OCI-LY3 (cell line): ENCODE measurements around the gene METAP2.
A peak's percentile ranks its signal among the peaks of the same experiment; 100 is the strongest.

Experiments
- H2AFZ ChIP-seq: fragments of 200-600, 300-600 bp; shearing (Covaris generic); 2 replicates; pipeline ENCODE4 v1.6.0; 2014; ENCODE audit warnings: antibody characterized with exemption, low read depth, low read length
- H3K27ac ChIP-seq: fragments of 200-600, 300-600 bp; sonication (generic); 2 replicates; pipeline ENCODE4 v1.5.1; 2014; ENCODE audit warnings: mild to moderate bottlenecking, low read length, moderate library complexity, mixed read lengths
- H3K27me3 ChIP-seq: fragments of 200-600, 300-600 bp; sonication (generic); 2 replicates; pipeline ENCODE4 v1.6.1; 2014; ENCODE audit warnings: low read depth, low read length, mixed read lengths
- H3K36me3 ChIP-seq: fragments of 200-600, 300-600 bp; sonication (generic); replicated peaks from 2 replicates; pipeline ENCODE3; 2014; ENCODE audit warnings: low read depth, low read length, mixed read lengths
- H3K4me1 ChIP-seq: fragments of 300-600, 200-600 bp; sonication (generic); 2 replicates; pipeline ENCODE4 v1.6.1; 2014; ENCODE audit warnings: low read length, mixed read lengths
- H3K4me2 ChIP-seq: fragments of 200-600, 300-600 bp; sonication (generic); 2 replicates; pipeline ENCODE4 v1.6.1; 2014; ENCODE audit warnings: low read length, mixed read lengths
- H3K4me3 ChIP-seq: fragments of 300-600, 200-600 bp; sonication (generic); 2 replicates; pipeline ENCODE4 v1.5.1; 2014; ENCODE audit warnings: antibody characterized with exemption, mild to moderate bottlenecking, low read length, moderate library complexity
- H3K79me2 ChIP-seq: fragments of 300-600, 200-600 bp; shearing (Covaris generic); 2 replicates; pipeline ENCODE4 v1.6.1; 2014; ENCODE audit warnings: mild to moderate bottlenecking, low read length, mixed read lengths
- H3K9ac ChIP-seq: fragments of 300-600, 200-600 bp; shearing (Covaris generic); 2 replicates; pipeline ENCODE4 v1.6.0; 2014; ENCODE audit warnings: mild to moderate bottlenecking, low read length, moderate library complexity
- H3K9me3 ChIP-seq: fragments of 200-600, 300-600 bp; shearing (Covaris generic); 2 replicates; pipeline ENCODE4 v1.6.1; 2014; ENCODE audit warnings: low read length, mixed read lengths; ENCODE audit not compliant: insufficient read depth
- H4K20me1 ChIP-seq: fragments of 200-600, 300-600 bp; sonication (generic); 2 replicates; pipeline ENCODE4 v1.6.1; 2016; ENCODE audit warnings: low read length, mixed read lengths; ENCODE audit not compliant: insufficient read depth
- EZH2phosphoT487 ChIP-seq: fragments of 200-600 bp; shearing (Covaris generic); IDR thresholded peaks from 2 replicates; pipeline ENCODE4 v1.6.1; 2018; ENCODE audit warnings: antibody characterized with exemption, mixed run types, low read depth
- TF ChIP-seq, protein P1 (sequence below): fragments of 200-600, 300-600 bp; sonication (generic); IDR thresholded peaks from 2 replicates; pipeline ENCODE4 v1.5.1; 2014; ENCODE audit warnings: antibody characterized with exemption, low read length, low read depth

The METAP2 gene

DNA sequence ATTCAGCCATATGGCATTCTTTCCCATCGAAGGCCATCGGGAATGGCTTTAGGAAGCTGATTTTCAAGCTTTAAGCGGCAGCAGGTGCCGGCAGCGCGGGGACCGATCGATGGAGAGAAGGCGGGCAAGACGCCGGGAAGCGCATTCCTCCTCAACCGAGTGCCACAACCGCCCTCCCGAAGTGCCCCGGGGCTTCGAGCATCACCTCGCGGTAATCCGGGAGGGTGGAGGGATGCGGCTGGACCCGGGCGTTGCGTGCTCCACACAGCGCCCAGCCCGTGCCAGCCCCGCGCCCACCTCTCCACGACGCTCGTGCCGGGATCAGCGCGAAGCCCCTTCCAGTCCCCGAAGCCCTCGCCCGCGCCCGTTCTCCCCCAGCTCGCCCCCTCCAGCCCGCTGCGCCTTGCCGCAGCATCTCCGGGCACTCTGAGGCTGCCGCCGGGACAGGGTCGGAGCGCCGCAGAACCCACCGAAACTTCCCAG is 74.1 kb downstream of the METAP2 start:
- Histone ChIP-seq H3K9ac (no peak overlapping the region), H3K27me3 (no peaks in the 10 kb centered on the region), H4K20me1 (no peaks in the 10 kb centered on the region), H3K4me3 (peak overlapping the region; percentile 63), H3K36me3 (no peaks in the 10 kb centered on the region), H3K4me2 (peak overlapping the region; percentile 32; the same call in 1 of the 2 replicates), H3K9me3 (peaks cover 7% of the 10 kb centered on the region), H3K27ac (no peak overlapping the region), H3K79me2 (no peaks in the 10 kb centered on the region), H3K4me1 (peaks cover 11% of the 10 kb centered on the region; the same call in 1 of the 2 replicates), H2AFZ (no peak overlapping the region)
- TF ChIP-seq, protein P1, sequence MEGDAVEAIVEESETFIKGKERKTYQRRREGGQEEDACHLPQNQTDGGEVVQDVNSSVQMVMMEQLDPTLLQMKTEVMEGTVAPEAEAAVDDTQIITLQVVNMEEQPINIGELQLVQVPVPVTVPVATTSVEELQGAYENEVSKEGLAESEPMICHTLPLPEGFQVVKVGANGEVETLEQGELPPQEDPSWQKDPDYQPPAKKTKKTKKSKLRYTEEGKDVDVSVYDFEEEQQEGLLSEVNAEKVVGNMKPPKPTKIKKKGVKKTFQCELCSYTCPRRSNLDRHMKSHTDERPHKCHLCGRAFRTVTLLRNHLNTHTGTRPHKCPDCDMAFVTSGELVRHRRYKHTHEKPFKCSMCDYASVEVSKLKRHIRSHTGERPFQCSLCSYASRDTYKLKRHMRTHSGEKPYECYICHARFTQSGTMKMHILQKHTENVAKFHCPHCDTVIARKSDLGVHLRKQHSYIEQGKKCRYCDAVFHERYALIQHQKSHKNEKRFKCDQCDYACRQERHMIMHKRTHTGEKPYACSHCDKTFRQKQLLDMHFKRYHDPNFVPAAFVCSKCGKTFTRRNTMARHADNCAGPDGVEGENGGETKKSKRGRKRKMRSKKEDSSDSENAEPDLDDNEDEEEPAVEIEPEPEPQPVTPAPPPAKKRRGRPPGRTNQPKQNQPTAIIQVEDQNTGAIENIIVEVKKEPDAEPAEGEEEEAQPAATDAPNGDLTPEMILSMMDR, result no peak
- TF ChIP-seq EZH2phosphoT487, result no peak

DNA sequence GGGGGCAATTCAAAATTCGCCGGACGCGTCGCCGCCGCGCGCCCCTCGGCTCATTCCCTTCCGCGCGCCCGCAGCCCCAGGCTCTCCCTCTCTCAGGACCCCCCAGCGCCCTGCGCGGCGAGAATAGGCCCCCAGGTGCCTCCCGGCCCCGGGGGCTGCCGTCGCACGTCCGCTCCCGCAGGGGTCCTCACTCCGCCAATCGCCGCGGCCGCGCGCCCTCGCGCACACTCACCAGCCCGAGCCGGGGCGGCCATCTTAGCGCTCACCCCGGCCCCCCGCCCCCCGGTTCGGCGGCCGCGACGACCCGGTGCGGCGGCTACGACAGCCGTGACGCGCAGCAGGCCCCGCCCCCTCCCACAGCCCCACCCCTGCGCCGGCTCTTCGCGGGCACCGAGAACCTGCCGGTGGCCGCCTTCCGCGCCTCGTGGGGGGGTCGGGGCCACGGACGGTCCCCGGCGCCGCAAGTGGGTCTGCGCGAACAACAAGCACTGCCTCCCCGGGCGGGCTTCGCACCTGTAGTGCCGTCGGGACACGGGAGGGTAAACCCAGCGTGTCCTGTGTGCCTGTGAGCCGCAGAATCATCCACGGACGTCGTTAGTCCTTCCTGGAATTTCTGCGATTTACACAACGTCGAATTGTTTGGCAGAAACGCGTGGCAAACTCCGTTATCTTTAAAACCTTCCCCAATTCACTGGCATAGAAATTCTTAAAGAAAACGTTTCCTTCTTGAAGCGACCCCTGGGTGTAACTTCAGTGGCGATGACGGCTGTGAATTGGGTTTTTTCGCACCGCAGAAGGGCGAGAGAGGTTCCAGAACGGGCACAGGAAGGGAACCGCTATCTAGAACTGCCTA is 74.8 kb downstream of the METAP2 start:
- Histone ChIP-seq H3K4me2 (peak overlapping the region; percentile 32; the same call in 1 of the 2 replicates), H3K4me3 (peak overlapping the region; percentile 63), H3K36me3 (no peaks in the 10 kb centered on the region), H3K4me1 (peaks cover 11% of the 10 kb centered on the region; the same call in 1 of the 2 replicates), H3K27me3 (no peaks in the 10 kb centered on the region), H3K9ac (no peak overlapping the region), H3K27ac (no peak overlapping the region), H3K79me2 (no peaks in the 10 kb centered on the region), H3K9me3 (peaks cover 7% of the 10 kb centered on the region), H4K20me1 (no peaks in the 10 kb centered on the region), H2AFZ (no peak overlapping the region)
- TF ChIP-seq EZH2phosphoT487, result no peak
- TF ChIP-seq, protein P1, result no peak

DNA sequence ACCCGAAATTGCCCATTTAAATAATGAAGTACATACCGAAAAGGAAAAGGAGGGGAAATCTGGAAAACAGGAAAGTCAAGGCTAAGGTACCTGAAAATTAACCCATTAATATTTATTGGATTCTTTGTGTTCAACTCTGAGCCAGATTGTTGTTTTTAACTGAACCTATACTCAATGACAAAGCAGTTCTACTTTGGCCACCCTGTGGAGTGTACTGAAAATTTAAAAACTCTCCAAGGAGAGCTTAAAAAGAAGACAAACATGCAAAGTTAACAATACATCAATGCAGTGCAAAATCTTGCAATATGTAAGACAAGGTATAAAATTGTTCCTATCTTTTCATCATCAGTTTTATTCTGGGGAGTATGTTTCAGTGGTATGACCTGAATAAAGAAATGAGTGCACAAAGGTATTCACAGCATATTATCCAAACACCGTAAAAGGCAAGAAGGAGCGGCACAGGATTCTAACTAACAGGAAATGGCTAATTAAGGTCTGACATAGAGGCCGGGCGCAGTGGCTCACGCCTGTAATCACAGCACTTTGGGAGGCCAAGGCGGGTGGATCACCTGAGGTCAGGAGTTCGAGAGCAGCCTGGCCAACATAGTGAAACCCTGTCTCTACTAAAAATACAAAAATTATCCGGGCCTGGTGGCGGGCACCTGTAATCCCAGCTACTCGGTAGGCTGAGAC is 75.6 kb downstream of the METAP2 start:
- H3K9ac ChIP-seq, result no peak overlapping the region
- H2AFZ ChIP-seq, result no peak overlapping the region
- no peak overlapping the region for H3K4me3 ChIP-seq
- H3K79me2 ChIP-seq, result no peaks in the 10 kb centered on the region
- H3K27me3 ChIP-seq, result no peaks in the 10 kb centered on the region
- H3K4me1 ChIP-seq, result peaks cover 11% of the 10 kb centered on the region; the same call in 1 of the 2 replicates
- H3K4me2 ChIP-seq, result no peak overlapping the region
- H4K20me1 ChIP-seq, result no peaks in the 10 kb centered on the region
- no peaks in the 10 kb centered on the region for H3K36me3 ChIP-seq
- TF ChIP-seq, protein P1, result no peak
- TF ChIP-seq EZH2phosphoT487, result no peak
- H3K9me3 ChIP-seq, result peaks cover 7% of the 10 kb centered on the region
- no peak overlapping the region for H3K27ac ChIP-seq

DNA sequence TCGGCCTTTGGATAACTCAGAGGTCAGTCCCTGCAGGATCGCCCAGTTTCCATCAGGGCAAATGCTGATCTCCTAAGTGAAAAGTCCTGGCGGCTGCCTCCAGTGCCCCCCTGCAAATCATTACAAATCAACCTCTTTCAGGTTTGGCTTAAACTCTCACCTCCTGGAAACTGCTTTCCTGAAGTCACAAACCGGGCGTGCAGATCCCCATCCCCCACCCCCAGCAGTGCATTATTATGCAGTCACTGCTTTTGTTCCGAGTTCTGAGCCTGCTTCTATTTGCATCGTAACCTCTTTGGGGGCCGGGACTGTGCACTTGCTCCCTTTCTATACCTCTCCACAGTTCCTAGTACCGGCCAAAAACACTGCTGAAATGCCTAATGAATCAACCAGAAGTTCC is 77.4 kb downstream of the METAP2 start, which contains the start of gene USP44:
USP44 (minus strand) TSS at position 172 of the 400 bp plus-strand sequence. CDS start 17,220 bp downstream, outside the sequence.
- H3K4me2 ChIP-seq, result peak within 1 kb of the TSS; percentile 61
- no peaks in the 10 kb centered on the region for H4K20me1 ChIP-seq
- H3K4me3 ChIP-seq, result peak within 1 kb of the TSS; percentile 45
- no peak for TF ChIP-seq EZH2phosphoT487
- TF ChIP-seq, protein P1, result no peak
- H3K36me3 ChIP-seq, result no peaks in the 10 kb centered on the region
- peaks cover 7% of the 10 kb centered on the region for H3K9me3 ChIP-seq
- peak within 1 kb of the TSS; percentile 81 for H2AFZ ChIP-seq
- H3K9ac ChIP-seq, result no peak within 1 kb of the TSS
- H3K79me2 ChIP-seq, result no peaks in the 10 kb centered on the region
- H3K4me1 ChIP-seq, result peaks cover 11% of the 10 kb centered on the region; the same call in 1 of the 2 replicates
- H3K27me3 ChIP-seq, result no peaks in the 10 kb centered on the region
- no peak within 1 kb of the TSS for H3K27ac ChIP-seq
